ENCODE data around the gene DOK6. TPM values are rescaled to one million over a fixed set of nuclear protein-coding genes. Genes with fewer than 3 reads are reported as not detected.

DOK6 gene
- polyA plus RNA-seq, 4 donors = 0.27 to 5.7 (median 0.63) TPM; not detected in 1

GRCh38 chr18:69626171-69626570, 225.5 kb downstream of the DOK6 start:
- FAIRE-seq (no peak), DNase-seq (no peak)
- Histone ChIP-seq H3K4me3 (ENCODE audit: low read depth in 1 of 3, low read length in 3 of 3) (no peak overlapping the region), H3K27ac (ENCODE audit: low read depth in 1 of 3, low read length in 2 of 3) (no peak overlapping the region), H3K36me3 (ENCODE audit: control insufficient read depth in 3 of 3, insufficient read depth in 2 of 3, low read depth in 1 of 3, low read length in 3 of 3) (no peaks in the 10 kb centered on the region), H3K9me3 (ENCODE audit: control insufficient read depth in 2 of 2, insufficient read depth in 1 of 2, low read depth in 1 of 2, low read length in 1 of 2) (no peaks in the 10 kb centered on the region), H3K27me3 (ENCODE audit: control insufficient read depth in 3 of 3, insufficient read depth in 3 of 3, low read length in 3 of 3) (no peaks in the 10 kb centered on the region), H3K4me1 (ENCODE audit: control insufficient read depth in 3 of 3, insufficient read depth in 2 of 3, low read depth in 1 of 3, low read length in 2 of 3) (no peaks in the 10 kb centered on the region)
- WGBS, 3 donors = 73 to 78% (median 78%) methylated on average over 3 of the region's 3 CpGs

- no peaks in the 10 kb centered on the region for H3K36me3 ChIP-seq (ENCODE audit: control insufficient read depth in 3 of 3, insufficient read depth in 2 of 3, low read depth in 1 of 3, low read length in 3 of 3)
- FAIRE-seq (no peak), DNase-seq (no peak)
- WGBS, 3 donors = 80 to 83% (median 82%) methylated on average over 4 of the region's 4 CpGs
- no peak overlapping the region for H3K27ac ChIP-seq (ENCODE audit: low read depth in 1 of 3, low read length in 2 of 3)
- H3K27me3 ChIP-seq (ENCODE audit: control insufficient read depth in 3 of 3, insufficient read depth in 3 of 3, low read length in 3 of 3) = no peaks in the 10 kb centered on the region
- H3K4me3 ChIP-seq (ENCODE audit: low read depth in 1 of 3, low read length in 3 of 3) = no peak overlapping the region
- H3K9me3 ChIP-seq (ENCODE audit: control insufficient read depth in 2 of 2, insufficient read depth in 1 of 2, low read depth in 1 of 2, low read length in 1 of 2) = no peaks in the 10 kb centered on the region
- no peaks in the 10 kb centered on the region for H3K4me1 ChIP-seq (ENCODE audit: control insufficient read depth in 3 of 3, insufficient read depth in 2 of 3, low read depth in 1 of 3, low read length in 2 of 3)
Measured at GRCh38 chr18:69626643-69627242, 226.1 kb downstream of the DOK6 start.

- no peak for FAIRE-seq
- no peaks in the 10 kb centered on the region for H3K9me3 ChIP-seq (ENCODE audit: control insufficient read depth in 2 of 2, insufficient read depth in 1 of 2, low read depth in 1 of 2, low read length in 1 of 2)
- no peak overlapping the region for H3K4me3 ChIP-seq (ENCODE audit: low read depth in 1 of 3, low read length in 3 of 3)
- H3K27ac ChIP-seq (ENCODE audit: low read depth in 1 of 3, low read length in 2 of 3) = no peak overlapping the region
- peaks cover 0 to 2% (median 0%) of the 10 kb centered on the region in 3 donors for H3K27me3 ChIP-seq (ENCODE audit: control insufficient read depth in 3 of 3, insufficient read depth in 3 of 3, low read length in 3 of 3)
- no peaks in the 10 kb centered on the region for H3K4me1 ChIP-seq (ENCODE audit: control insufficient read depth in 3 of 3, insufficient read depth in 2 of 3, low read depth in 1 of 3, low read length in 2 of 3)
- DNase-seq = no peak
- H3K36me3 ChIP-seq (ENCODE audit: control insufficient read depth in 3 of 3, insufficient read depth in 2 of 3, low read depth in 1 of 3, low read length in 3 of 3) = no peaks in the 10 kb centered on the region
- 57 to 65% (median 65%) methylated on average over 2 of the region's 2 CpGs for WGBS, 3 donors
Measured at GRCh38 chr18:69628774-69629359, 228.2 kb downstream of the DOK6 start.

GRCh38 chr18:69631281-69631680, 230.6 kb downstream of the DOK6 start:
- peaks cover 0 to 2% (median 0%) of the 10 kb centered on the region in 3 donors for H3K27me3 ChIP-seq (ENCODE audit: control insufficient read depth in 3 of 3, insufficient read depth in 3 of 3, low read length in 3 of 3)
- no peak overlapping the region for H3K4me3 ChIP-seq (ENCODE audit: low read depth in 1 of 3, low read length in 3 of 3)
- DNase-seq = no peak
- no peaks in the 10 kb centered on the region for H3K4me1 ChIP-seq (ENCODE audit: control insufficient read depth in 3 of 3, insufficient read depth in 2 of 3, low read depth in 1 of 3, low read length in 2 of 3)
- H3K27ac ChIP-seq (ENCODE audit: low read depth in 1 of 3, low read length in 2 of 3) = no peak overlapping the region
- WGBS, 3 donors = 38 to 60% (median 40%) methylated on average over 3 of the region's 3 CpGs
- no peak for FAIRE-seq
- no peaks in the 10 kb centered on the region for H3K36me3 ChIP-seq (ENCODE audit: control insufficient read depth in 3 of 3, insufficient read depth in 2 of 3, low read depth in 1 of 3, low read length in 3 of 3)
- no peaks in the 10 kb centered on the region for H3K9me3 ChIP-seq (ENCODE audit: control insufficient read depth in 2 of 2, insufficient read depth in 1 of 2, low read depth in 1 of 2, low read length in 1 of 2)

- 56 to 82% (median 68%) methylated on average over 2 of the region's 2 CpGs for WGBS, 3 donors
- FAIRE-seq (no peak), DNase-seq (no peak)
- Histone ChIP-seq H3K4me1 (ENCODE audit: control insufficient read depth in 3 of 3, insufficient read depth in 2 of 3, low read depth in 1 of 3, low read length in 2 of 3) (no peaks in the 10 kb centered on the region), H3K4me3 (ENCODE audit: low read depth in 1 of 3, low read length in 3 of 3) (no peak overlapping the region), H3K27me3 (ENCODE audit: control insufficient read depth in 3 of 3, insufficient read depth in 3 of 3, low read length in 3 of 3) (peaks cover 0 to 2% (median 0%) of the 10 kb centered on the region in 3 donors), H3K36me3 (ENCODE audit: control insufficient read depth in 3 of 3, insufficient read depth in 2 of 3, low read depth in 1 of 3, low read length in 3 of 3) (no peaks in the 10 kb centered on the region), H3K9me3 (ENCODE audit: control insufficient read depth in 2 of 2, insufficient read depth in 1 of 2, low read depth in 1 of 2, low read length in 1 of 2) (no peaks in the 10 kb centered on the region), H3K27ac (ENCODE audit: low read depth in 1 of 3, low read length in 2 of 3) (no peak overlapping the region)
Measured at GRCh38 chr18:69635482-69635881, 234.8 kb downstream of the DOK6 start.

- Histone ChIP-seq H3K36me3 (ENCODE audit: control insufficient read depth in 3 of 3, insufficient read depth in 2 of 3, low read depth in 1 of 3, low read length in 3 of 3) (no peaks in the 10 kb centered on the region), H3K4me1 (ENCODE audit: control insufficient read depth in 3 of 3, insufficient read depth in 2 of 3, low read depth in 1 of 3, low read length in 2 of 3) (no peaks in the 10 kb centered on the region), H3K27ac (ENCODE audit: low read depth in 1 of 3, low read length in 2 of 3) (no peak overlapping the region), H3K9me3 (ENCODE audit: control insufficient read depth in 2 of 2, insufficient read depth in 1 of 2, low read depth in 1 of 2, low read length in 1 of 2) (no peaks in the 10 kb centered on the region), H3K4me3 (ENCODE audit: low read depth in 1 of 3, low read length in 3 of 3) (no peak overlapping the region), H3K27me3 (ENCODE audit: control insufficient read depth in 3 of 3, insufficient read depth in 3 of 3, low read length in 3 of 3) (peaks cover 0 to 2% (median 0%) of the 10 kb centered on the region in 3 donors)
- DNase-seq = no peak
- FAIRE-seq = no peak
- 72 to 83% (median 77%) methylated on average over 6 of the region's 6 CpGs for WGBS, 3 donors
Measured at GRCh38 chr18:69636529-69637301, 236.0 kb downstream of the DOK6 start.

- WGBS, 3 donors = 87 to 100% (median 97%) methylated on average over 1 of the region's 1 CpG
- DNase-seq (no peak), FAIRE-seq (no peak)
- Histone ChIP-seq H3K4me3 (ENCODE audit: low read depth in 1 of 3, low read length in 3 of 3) (no peak overlapping the region), H3K4me1 (ENCODE audit: control insufficient read depth in 3 of 3, insufficient read depth in 2 of 3, low read depth in 1 of 3, low read length in 2 of 3) (no peaks in the 10 kb centered on the region), H3K9me3 (ENCODE audit: control insufficient read depth in 2 of 2, insufficient read depth in 1 of 2, low read depth in 1 of 2, low read length in 1 of 2) (no peaks in the 10 kb centered on the region), H3K27me3 (ENCODE audit: control insufficient read depth in 3 of 3, insufficient read depth in 3 of 3, low read length in 3 of 3) (no peaks in the 10 kb centered on the region), H3K36me3 (ENCODE audit: control insufficient read depth in 3 of 3, insufficient read depth in 2 of 3, low read depth in 1 of 3, low read length in 3 of 3) (no peaks in the 10 kb centered on the region), H3K27ac (ENCODE audit: low read depth in 1 of 3, low read length in 2 of 3) (no peak overlapping the region)
Measured at GRCh38 chr18:69638056-69638455, 237.4 kb downstream of the DOK6 start.

GRCh38 chr18:69647702-69648101, 247.0 kb downstream of the DOK6 start:
- WGBS, 3 donors = 74 to 86% (median 83%) methylated on average over 3 of the region's 3 CpGs
- H3K27me3 ChIP-seq (ENCODE audit: control insufficient read depth in 3 of 3, insufficient read depth in 3 of 3, low read length in 3 of 3) = no peaks in the 10 kb centered on the region
- no peak overlapping the region for H3K27ac ChIP-seq (ENCODE audit: low read depth in 1 of 3, low read length in 2 of 3)
- H3K9me3 ChIP-seq (ENCODE audit: control insufficient read depth in 2 of 2, insufficient read depth in 1 of 2, low read depth in 1 of 2, low read length in 1 of 2) = no peaks in the 10 kb centered on the region
- no peaks in the 10 kb centered on the region for H3K4me1 ChIP-seq (ENCODE audit: control insufficient read depth in 3 of 3, insufficient read depth in 2 of 3, low read depth in 1 of 3, low read length in 2 of 3)
- H3K4me3 ChIP-seq (ENCODE audit: low read depth in 1 of 3, low read length in 3 of 3) = no peak overlapping the region
- FAIRE-seq (no peak), DNase-seq (no peak)
- no peaks in the 10 kb centered on the region for H3K36me3 ChIP-seq (ENCODE audit: control insufficient read depth in 3 of 3, insufficient read depth in 2 of 3, low read depth in 1 of 3, low read length in 3 of 3)
